NCI-H1105 treated with DMSO at 0.1 percent for 48 hours (cell line): ENCODE data around the gene CCDC6.

Experiments
- DNase-seq: peaks from one replicate; lab custom pipeline; 2025; lab: John Stamatoyannopoulos, UW

CCDC6 gene

DNA sequence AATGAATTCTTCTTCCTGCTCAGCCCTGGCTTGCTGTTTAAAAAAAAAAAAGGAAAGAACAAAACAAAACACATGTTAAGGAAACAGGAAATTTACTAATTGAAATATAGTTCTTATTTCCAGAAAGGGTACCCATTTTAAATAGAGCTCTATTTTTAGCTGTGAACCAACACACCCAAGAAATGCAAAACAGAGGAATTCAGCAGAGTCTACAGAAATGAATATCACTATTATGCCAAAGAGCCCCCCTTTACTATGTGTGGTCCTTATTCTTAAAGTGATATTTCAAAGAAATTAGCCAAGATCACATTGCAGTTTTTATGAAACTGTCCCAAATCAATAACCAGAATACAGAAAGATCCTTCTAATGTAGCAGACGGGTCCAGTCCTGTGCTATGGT lies 53.7 kb downstream of the CCDC6 start:
- no peak for DNase-seq

DNA sequence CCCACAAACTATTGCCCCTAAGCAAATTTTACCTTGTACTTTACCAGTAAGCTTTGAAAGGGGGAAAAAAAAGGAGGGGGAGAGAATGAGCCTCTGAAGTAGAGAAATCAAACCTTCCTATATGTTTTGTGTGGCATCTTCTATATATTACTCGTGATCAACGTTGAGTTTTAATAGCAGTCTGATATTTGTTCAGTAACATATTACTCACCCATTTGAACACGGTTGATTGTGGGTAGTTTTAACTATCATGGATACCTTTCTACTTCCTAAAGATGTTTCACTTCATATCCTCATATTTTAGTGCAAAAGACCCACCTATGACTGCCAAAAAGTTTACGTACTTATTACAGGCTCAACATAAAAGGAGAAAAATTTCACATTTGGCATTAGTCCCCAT lies 54.5 kb downstream of the CCDC6 start:
- DNase-seq: no peak

DNA sequence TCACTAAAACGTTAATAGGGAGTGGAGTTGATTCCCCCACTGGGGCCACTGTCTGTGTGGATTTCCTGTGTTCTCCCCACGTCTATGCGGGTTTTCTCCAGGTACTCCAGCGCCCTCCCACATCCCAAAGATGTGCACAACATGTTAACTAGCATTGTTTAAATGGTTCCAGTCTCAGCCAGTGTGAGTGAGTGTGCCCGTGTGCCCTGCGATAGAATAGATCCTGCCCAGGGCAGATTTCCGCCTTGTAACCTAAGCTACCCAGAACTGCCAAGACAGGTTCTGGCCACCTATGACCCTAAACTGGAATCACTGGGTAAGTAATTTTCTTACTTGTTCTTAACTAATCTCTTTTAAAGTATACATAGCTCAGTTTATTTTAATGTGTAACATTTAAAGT lies 58.5 kb downstream of the CCDC6 start:
- DNase-seq: no peak

DNA sequence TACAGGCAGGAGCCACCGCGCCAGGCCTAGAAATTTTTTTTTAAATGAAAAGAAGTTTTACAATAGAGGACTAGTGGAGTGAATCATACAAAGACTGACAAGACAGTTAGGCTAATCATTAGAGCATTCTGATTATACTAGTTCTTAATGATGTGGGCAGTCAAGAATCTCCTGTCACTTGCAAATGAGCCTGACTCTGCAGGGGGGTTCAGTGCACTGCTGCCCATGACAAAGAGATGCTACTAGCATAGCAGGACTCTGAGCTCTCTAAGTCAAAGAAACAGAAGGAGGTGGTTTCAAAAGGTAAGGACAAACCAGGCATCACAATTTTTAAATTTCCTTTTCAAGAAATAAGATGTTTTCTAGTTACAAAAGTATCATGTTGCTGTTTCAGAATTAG lies 59.0 kb downstream of the CCDC6 start:
- DNase-seq: no peak

GRCh38 chr10:59844436-59844835 lies 61.9 kb downstream of the CCDC6 start:
- DNase-seq: no peak

DNA sequence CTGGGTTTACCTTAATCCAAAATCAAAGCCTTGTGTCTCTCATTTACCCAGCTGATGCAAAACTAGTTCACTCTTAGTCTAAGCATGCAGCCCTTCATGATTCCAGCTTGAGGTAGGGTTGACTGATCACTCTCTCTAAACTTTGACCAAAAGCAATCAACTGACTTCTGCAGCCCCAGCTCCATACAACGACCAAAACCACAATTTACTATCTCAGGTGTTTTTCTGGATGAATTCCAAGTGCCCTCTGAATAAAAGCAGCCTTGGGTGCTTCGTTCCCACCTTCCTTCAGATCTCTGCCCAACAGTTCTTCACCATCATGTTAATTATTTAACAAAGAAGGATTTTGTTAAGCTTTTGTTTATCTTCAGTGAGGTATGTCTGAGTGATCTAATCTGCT lies 62.6 kb downstream of the CCDC6 start:
- no peak for DNase-seq

GRCh38 chr10:59839576-59839975 lies 66.8 kb downstream of the CCDC6 start:
- DNase-seq: no peak

GRCh38 chr10:59838085-59838789 lies 68.1 kb downstream of the CCDC6 start:
- no peak for DNase-seq

GRCh38 chr10:59833810-59834209 lies 72.5 kb downstream of the CCDC6 start:
- no peak for DNase-seq

DNA sequence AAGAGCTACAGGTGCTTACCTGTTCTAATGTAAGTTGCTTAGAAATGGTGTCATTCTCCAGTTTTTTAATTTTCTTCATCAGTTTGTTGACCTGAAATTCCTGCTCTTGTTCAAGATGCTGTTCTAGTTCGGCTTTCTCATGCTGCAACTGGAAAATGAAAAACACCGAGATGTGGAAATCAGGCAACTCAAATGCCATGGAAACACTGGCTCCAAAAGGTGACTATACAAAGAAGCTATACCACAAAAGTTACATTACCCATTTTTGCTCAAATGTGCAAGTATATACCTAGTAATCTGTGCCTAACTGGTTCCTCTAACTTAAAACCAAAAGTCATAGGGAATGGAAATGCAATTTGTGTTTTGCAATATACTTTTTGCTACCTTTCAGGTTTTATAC lies 73.8 kb downstream of the CCDC6 start:
- DNase-seq: no peak

- no peak for DNase-seq
Measured at GRCh38 chr10:59831658-59832503, 74.5 kb downstream of the CCDC6 start.

DNA sequence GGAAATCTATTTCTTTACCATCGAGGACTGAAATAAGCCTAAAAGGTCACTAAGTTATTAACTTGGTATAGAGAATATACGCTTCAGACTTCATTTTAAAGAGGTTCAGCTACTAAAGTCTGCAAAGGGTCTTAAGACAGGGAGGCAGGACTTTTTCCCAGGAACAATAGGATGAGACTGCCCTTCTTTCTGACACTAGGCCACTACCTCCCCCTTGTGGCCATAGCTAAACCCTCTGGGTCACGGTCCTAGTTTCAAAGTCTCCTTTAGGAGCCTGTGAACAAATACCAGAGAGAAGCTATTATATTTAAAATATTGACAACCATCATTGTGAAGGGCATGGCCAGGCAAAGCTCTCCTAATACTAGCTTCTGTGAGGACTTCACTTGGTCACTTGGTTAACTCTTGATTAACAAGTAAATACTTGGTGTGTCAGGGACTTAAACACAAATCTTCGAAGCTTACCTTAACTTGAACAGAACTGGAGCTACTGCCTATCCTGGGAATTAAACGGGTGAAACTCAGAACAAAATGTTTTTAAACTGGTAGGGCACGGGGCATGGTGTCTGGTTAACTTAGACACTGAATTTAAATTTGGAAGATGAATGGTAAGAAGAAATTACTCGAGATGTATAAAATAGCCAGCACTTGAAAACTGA lies 75.6 kb downstream of the CCDC6 start:
- peak; percentile 20 for DNase-seq

DNA sequence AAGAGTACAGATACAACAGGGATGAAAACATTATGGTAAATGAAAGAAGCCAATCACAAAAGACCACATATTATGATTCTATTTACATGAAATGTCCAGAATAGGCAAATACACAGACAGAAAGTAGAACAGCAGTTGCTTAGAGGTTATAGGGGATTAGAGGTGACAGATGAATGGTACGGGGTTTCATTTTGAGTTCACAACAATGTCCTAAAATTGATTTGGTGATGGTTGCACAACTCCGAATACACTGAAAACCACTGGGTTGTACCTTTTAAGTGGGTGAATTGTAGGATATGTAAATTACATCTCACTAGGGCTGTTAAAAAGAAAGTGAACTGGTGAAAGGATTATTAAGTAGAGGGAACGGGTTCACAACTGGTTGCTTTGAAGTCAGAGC lies 76.8 kb downstream of the CCDC6 start:
- DNase-seq: no peak

GRCh38 chr10:59829024-59829423 lies 77.3 kb downstream of the CCDC6 start:
- DNase-seq: no peak

- DNase-seq: no peak
Measured at GRCh38 chr10:59825932-59826331, 80.4 kb downstream of the CCDC6 start.

DNA sequence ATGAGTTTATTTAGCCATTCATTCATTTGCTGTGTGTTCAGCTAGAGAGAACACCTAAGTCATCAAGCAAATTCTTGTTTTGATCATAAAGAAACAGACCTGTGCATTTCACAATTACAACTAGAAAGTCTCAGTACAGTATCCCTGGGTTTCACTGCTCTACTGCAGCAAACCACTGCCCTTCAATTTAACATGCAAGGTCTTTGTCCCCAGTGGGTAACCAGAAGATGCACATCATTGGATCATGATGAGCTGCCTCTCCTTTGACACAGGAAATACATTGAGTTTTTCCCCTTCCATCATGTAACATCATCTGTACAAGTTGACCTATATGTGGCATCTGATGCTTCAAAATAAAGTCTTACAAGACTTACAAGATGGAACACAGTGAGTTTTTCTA lies 82.6 kb downstream of the CCDC6 start:
- DNase-seq: no peak

DNA sequence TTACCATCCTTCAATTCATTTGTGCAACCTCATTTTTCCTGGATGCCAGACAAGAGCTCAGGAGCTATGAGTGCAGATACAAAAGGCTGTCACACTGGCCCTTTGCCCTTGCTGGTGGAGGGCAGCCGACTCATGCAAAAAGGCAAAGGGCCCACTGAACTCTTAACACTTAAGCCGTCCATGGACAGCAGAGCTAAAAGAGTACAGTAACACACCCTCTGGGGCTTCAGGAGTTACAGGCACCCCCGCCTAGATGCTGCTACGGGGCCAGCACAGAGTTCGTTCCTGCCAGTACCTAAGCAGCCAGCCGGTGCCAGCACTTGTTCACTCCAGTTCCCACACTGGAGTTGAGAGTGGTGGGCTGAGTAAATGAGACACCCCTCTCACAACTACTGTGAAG lies 83.2 kb downstream of the CCDC6 start:
- no peak for DNase-seq

DNA sequence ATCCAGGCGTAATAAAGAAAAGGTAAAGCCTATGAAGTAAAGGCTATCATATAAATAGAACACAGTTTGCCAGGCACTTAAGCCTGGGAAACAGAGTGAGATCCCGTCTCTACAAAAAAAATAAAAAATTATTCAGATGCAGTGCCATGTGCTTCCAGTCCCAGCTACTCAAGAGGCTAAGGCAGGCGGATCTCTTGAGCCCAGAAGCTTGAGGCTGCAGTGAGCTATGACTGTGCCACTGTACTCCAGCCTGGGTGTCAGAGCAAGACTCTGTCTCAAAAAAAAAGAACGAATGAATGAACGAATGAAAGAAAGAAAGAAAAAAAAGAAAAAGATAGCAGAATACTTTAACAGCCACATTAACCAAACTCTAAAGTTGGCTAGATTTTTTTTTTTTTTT lies 85.9 kb downstream of the CCDC6 start:
- no peak for DNase-seq

- no peak for DNase-seq
Measured at GRCh38 chr10:59819683-59820082, 86.7 kb downstream of the CCDC6 start.

DNA sequence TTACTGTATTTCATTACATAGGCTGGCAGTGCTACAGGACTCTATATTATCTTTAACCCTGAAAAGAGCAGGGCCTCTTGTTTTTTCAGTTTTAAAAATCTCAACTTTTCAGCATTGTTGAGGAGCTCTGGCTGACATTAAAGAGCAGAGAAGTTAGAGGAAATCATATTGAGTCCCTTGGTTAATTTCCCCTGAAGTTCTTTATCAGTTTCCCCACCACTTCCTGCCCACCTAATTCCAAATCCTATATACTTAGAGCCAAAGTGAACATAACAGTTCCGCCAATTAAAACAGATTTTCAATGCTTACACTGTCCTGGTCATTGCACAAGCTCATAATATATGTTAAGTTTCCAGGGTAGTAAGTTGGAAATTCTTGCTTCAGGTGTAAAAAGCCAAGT lies 87.1 kb downstream of the CCDC6 start:
- DNase-seq: no peak

DNA sequence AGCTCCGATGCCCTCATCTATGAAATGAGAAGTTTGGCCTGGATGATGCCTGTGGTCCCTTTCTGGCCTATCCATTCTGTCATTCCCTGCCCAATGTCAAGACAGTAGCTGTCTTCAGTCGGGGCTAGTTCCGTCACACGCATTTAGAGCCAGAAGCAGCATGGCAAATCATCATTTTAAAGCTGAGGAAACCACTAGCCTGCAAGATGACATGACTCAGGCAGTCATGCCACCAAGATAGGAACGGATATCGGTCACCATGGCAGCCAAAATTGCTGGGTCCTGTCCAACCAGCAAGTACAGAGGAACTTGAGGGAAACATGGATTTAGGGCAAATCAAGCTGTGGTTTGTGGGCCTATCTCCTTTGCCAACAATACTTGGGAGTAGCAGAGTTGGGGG lies 88.6 kb downstream of the CCDC6 start:
- no peak for DNase-seq

GRCh38 chr10:59814878-59815277 lies 91.5 kb downstream of the CCDC6 start:
- DNase-seq: no peak

- no peak for DNase-seq
Measured at GRCh38 chr10:59812519-59813122, 93.7 kb downstream of the CCDC6 start.
